Activated gamma-delta T cell treated with anti-CD3 and anti-CD28 coated beads, Interleukin-2, amount 50 U/mL, for 16 hours (primary cell): ENCODE measurements around the gene LY6G5B.
A peak's percentile ranks its signal among the peaks of the same experiment; 100 is the strongest.
"Not testable (repeated sequence)": the region's sequence is repeated elsewhere in the genome, so short reads cannot be mapped to it uniquely, and the experiment has no call there.

Source experiments
- DNase-seq: peaks from one replicate; pipeline ENCODE4 v3.0.0-alpha.2; 2020; ENCODE audit warnings: low read depth

The LY6G5B gene

GRCh38 chr6:31691078-31691463 lies 21.3 kb downstream of the LY6G5B start:
- no peak for DNase-seq

DNA sequence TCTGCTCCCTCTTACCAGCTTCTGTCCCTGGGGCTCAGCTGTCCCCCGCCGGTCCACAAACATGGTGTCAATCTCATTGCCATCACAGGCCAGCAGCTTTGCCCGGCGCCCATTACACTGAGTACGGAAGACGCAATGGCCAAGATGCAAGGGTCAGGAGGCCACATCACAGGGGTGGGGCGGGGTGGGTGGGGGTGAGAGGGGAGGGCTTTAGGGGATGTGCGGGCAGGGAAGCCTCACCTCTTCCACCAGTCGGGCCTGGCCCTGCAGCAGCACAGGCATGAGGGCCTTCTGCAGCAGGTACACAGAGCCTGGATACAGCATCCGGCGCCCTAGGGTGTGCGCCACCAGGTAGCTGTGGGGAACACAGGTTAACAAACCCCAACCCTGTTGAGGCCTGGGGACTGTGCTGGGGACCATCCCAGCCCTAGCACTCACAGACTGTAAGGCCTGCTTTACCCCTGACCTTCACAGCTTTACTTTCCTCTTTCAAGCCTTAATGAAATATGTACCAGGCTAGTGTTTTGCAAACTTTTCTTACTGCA lies 21.9 kb downstream of the LY6G5B start:
- DNase-seq: no peak

- no peak for DNase-seq
Measured at GRCh38 chr6:31692353-31692752, 22.6 kb downstream of the LY6G5B start.

- DNase-seq: no peak
Measured at GRCh38 chr6:31692886-31693285, 23.1 kb downstream of the LY6G5B start.

- no peak for DNase-seq
Measured at GRCh38 chr6:31693535-31693934, 23.8 kb downstream of the LY6G5B start.

DNA sequence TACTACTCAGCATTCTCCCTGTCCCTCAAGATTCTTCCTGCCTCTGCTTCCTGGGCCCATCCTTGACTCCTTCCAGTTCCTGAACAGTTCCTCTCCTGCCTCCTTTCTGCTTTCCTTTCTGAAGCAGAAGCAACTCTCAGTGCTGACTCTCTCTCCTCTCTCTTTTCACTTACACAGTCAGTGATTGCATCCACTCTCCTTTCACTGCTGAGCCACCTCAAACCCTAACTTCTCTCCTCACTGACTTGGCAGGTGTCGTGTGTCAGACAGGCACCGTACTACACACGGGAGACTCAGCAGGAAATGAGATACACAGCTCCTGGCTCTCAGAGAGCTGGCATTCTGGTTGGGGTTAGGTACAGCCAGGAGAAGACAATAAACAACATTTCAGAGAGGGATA lies 27.8 kb downstream of the LY6G5B start:
- no peak for DNase-seq

DNA sequence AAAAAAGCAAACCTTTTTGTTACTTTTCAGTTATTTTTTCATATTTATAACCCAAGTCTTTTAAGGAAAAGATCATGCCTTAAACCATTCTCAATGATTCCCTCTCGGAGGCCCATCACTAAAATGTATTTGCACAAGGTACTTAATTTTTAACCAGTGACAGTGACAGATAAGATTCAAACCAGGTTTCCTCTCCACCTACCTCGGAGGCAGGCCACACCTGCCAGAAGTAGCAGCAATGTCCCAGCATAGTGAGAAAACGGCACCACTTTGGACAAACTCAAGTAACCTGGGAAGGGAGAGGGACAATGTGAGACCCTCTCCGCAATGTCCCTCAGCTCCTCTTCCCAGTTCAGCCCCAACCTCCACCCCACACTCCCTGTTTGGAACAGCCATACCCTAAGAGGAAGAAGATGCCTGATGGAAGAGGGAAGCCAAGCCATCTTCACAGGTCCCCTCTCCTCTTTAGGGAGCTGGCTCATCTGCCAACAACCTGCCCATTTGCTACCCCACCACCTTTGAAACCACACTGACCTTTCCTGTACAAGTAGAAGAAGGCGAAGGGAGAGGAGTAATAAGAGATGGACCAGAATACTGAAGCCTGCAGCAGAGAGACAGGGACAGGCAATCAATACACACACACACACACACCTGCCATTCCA lies 31.1 kb downstream of the LY6G5B start:
- DNase-seq: no peak

- no peak for DNase-seq
Measured at GRCh38 chr6:31701666-31702404, 32.1 kb downstream of the LY6G5B start.

DNA sequence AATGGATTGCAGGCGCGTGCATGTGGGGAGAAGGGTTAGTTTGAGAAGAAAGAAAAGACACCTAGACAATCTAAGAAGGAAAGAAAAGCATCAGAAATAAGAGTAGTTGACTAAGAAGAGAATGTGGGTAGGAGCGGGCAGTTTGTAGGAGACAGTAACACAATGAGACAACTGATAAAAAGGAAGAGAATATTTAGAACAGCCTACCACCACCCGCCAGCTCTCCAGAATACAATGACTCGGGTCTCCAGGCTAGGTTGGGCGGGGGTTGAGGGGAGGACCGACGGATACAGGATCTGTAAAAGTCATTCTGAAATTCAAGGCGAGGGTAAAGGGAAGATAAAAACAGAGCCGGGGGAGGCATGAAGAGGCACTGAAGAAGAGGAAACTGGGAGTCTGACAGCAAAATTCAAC lies 32.6 kb downstream of the LY6G5B start:
- DNase-seq: no peak

DNA sequence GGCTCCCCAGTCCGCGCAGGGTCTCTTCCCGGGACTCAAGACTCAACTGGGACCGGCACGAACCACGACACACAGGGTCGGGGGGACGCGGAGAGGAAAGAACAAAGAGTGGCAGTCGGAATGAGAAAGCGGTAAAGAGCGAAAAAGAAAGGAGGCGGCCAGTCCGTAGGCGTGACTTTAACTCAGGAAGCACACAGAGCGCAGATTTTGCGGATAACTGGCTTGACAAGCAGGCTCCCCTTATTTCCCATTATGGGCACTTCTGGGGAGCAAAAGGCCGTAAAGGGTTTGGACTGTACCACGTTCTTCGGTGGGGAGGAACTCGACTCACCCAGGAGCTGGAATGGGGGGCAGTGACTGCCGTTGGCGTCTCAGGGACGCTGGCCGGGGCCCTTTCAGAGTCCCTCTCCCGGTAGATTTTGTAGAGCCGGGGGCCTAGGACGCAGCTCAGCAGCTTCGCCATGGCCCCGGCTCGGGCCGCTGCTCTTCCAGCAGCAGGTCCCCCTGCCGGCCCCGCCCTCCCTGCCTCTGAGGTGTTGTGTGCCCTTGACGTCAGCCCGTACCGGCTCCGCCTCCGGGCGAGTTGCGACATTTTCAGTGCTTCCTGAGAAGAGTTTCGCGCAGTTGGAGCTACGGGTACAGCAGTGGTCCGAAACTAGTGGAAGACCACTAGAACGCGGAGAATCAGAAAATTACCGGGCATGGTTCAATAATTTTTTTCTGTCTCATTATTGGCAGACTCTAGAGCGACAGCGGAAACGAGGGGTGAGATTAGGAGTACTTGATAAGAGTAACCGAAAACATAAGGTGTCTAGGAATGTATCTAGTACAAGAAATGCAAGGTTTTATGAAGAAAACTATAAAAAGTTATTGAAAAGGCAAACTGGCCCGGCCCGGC lies 33.3 kb downstream of the LY6G5B start, which contains the start of gene ABHD16A:
Gene ABHD16A, minus strand, starts transcription at position 506 of the 898 bp plus-strand sequence. Its CDS starts 43 bp downstream, at position 463.
- peak; percentile 95 for DNase-seq

DNA sequence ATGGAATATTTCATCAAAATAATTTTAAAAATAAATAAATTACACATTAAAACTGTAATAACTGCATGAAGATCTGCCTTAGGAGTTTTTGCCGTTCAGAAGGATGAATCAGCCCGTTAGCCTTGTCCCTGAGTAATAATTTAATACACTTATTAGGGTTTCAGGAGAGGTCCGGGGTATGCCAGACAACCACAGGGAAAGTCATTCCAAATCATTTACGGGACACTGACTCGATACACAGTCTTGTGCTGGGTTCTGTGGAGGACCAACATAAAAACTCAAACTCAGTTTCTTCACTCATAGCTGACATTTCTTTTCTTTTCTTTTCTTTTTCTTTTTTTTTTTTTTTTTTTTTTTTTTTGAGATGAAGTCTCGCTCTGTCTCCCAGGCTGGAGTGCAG lies 36.2 kb downstream of the LY6G5B start:
- DNase-seq: no peak

DNA sequence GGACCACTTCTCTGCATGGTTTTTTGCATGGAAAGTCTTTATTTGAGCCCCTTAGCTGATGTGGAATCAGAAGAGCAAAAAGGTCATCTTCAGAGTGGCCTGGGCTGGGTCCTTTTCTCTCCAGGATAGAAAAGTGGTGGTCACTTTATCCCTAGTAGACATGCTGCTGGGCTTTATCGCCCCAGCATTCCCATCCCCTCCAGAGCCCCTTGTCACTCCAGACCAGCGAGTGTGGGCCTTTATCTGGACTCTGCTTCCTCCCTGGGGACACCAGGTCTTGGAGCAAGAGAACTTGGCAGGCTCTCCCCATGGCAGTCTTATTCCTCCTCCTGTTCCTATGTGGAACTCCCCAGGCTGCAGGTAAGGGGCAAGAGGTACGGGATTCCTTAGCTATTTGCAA lies 36.8 kb downstream of the LY6G5B start, which contains the start of gene LY6G6F:
Gene LY6G6F, plus strand, starts transcription at position 268 of the 400 bp plus-strand sequence. Its CDS starts 41 bp downstream, at position 309.
- no peak for DNase-seq

DNA sequence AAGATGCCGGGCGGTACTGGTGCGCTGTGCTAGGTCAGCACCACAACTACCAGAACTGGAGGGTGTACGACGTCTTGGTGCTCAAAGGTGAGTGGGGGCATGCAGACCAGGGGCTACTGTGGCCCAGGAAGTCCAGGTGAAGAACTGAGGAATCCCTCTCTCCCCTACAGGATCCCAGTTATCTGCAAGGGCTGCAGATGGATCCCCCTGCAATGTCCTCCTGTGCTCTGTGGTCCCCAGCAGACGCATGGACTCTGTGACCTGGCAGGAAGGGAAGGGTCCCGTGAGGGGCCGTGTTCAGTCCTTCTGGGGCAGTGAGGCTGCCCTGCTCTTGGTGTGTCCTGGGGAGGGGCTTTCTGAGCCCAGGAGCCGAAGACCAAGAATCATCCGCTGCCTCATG lies 37.9 kb downstream of the LY6G5B start:
- DNase-seq: no peak

GRCh38 chr6:31708224-31708623 lies 38.4 kb downstream of the LY6G5B start:
- DNase-seq: no peak

- not testable (repeated sequence) for DNase-seq
Measured at GRCh38 chr6:31709157-31709556, 39.4 kb downstream of the LY6G5B start.

DNA sequence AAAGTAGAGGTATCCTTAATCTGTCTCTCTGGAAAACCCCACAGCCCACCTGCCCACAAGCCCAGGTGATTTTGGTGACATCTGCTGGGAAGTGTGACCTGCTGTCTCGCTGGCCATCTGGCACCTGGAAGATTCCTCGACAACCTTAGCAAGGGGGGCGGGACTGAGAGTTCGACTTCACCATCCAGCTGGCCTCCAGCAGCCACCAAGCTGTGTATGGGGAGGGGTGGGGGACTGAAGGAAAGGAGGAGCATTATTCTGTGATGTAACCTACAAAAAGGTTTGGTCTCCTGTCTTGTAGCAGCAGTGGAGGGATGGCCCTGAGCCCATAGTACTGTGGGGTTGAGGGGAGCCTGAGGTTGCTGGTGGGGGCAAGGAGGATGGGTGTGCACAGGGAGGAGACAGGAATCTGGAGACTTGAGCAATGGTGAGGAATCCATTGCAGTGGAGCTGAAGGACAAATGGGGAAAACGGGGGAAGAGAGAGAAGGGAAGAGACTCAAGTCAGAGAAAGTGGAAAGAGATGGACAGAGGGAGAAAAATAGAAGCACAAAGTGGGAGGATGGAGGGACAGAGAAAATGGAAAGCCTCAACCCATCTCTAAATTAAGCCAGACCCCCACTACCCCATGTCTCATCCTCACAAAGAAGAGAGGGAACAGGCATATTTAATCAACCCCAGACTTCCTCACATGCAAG lies 40.9 kb downstream of the LY6G5B start:
- no peak for DNase-seq

GRCh38 chr6:31711233-31711632 lies 41.5 kb downstream of the LY6G5B start:
- DNase-seq: no peak

- no peak for DNase-seq
Measured at GRCh38 chr6:31712296-31712695, 42.5 kb downstream of the LY6G5B start.

- DNase-seq: no peak
Measured at GRCh38 chr6:31713465-31713864, 43.7 kb downstream of the LY6G5B start.

DNA sequence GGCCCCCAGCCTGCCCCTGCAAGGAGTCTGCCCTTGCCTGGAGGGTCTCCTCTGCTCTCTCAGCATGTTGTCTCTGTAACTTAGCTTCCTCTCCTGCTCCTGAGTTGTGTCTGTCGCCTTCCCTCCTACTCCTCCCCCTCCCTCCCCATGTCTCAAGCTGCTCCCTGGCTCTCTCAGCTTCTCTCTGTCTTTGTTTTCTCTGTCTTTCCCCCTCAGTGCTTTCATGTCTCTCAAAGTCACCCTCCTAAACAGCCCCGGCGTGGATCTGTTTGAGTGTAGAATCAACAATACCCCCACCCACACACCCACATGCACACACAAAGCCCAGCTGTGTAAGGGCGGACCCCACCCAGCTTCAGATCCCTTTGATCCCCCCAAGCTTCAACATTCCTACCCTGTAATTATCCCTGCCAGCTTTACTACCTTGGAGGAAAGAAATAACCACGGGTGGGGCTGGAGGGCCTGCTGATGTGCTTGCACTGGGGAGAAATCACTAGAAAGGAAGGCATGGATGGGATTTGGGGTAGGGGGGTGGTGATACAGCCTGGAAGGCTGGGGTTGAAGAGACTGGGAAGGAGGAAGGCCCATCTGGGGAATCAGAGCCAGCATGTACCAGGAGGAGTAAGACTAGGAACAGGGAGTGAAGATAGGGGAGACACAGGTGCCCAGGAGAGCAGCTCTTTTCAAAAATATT lies 44.4 kb downstream of the LY6G5B start:
- no peak for DNase-seq
